Measurements from ENCODE around the gene OPCML. TPM values are rescaled to one million over a fixed set of nuclear protein-coding genes. Genes with fewer than 3 reads are reported as not detected.

OPCML gene
- total RNA-seq, 1 experiment from 2014 or later: 0.94 TPM

GRCh38 chr11:133285359-133285758 lies 246.9 kb downstream of the OPCML start:
- H3K27me3 Mint-ChIP-seq (ENCODE audit: low read depth): no peaks in the 10 kb centered on the region; the same call in none of the 2 replicates

More at GRCh38 chr11:133285359-133285758, 246.9 kb downstream of the OPCML start:
- no peak overlapping the region for H2BK120ac ChIP-seq (ENCODE audit: low read depth, low read length, poor library complexity, severe bottlenecking)
- WGBS (ENCODE audit: extremely low coverage, insufficient read length, low lambda C conversion rate): no CpG with 5 or more reads among the region's 6 CpGs
- no peak overlapping the region for H3K27ac ChIP-seq (ENCODE audit: insufficient read length, low read depth, low read length)
- no peak overlapping the region for H3K4me2 ChIP-seq (ENCODE audit: insufficient read depth, insufficient read length, low read length)
- peak overlapping the region; percentile 17 for H2AFZ ChIP-seq (ENCODE audit: low read length)
- no peak overlapping the region for H3K4ac ChIP-seq (ENCODE audit: low read depth, low read length)
- H2BK12ac ChIP-seq (ENCODE audit: insufficient read length, low read depth, low read length): no peak overlapping the region
- no peak overlapping the region for H4K91ac ChIP-seq (ENCODE audit: insufficient read length, low read depth, low read length)
- Mint-ChIP-seq H3K27ac (peak overlapping the region in 2 of 3 experiments; percentile 26 to 44; a peak in 4 of 7 replicates), H3K9me3 (peaks cover 0 to 4% of the 10 kb centered on the region in 2 experiments; a peak in 2 of 5 replicates), H3K4me1 (peaks cover 25 to 32% of the 10 kb centered on the region in 2 experiments), H3K36me3 (ENCODE audit: insufficient read depth in 1 of 3, low read depth in 3 of 3) (peaks cover 0 to 9% (median 5%) of the 10 kb centered on the region in 3 experiments; a peak in 4 of 7 replicates), H3K4me3 (no peak overlapping the region)
- H3K23me2 ChIP-seq (ENCODE audit: insufficient read length, low read depth, low read length, poor library complexity, severe bottlenecking): no peaks in the 10 kb centered on the region
- H4K5ac ChIP-seq (ENCODE audit: insufficient read length, low read depth, low read length): no peak overlapping the region
- no peak overlapping the region for H2BK20ac ChIP-seq (ENCODE audit: low read depth, low read length, poor library complexity, severe bottlenecking)
- H4K20me1 ChIP-seq (ENCODE audit: control insufficient read depth, insufficient read depth, insufficient read length): no peaks in the 10 kb centered on the region
- H3K18ac ChIP-seq (ENCODE audit: insufficient read length, low read depth, low read length): no peak overlapping the region
- TF ChIP-seq CTCF (conservative IDR thresholded peaks at IDR 0.05): no peak
- H3K56ac ChIP-seq (ENCODE audit: insufficient read length, low read depth, low read length): no peak overlapping the region
- H3K79me1 ChIP-seq (ENCODE audit: insufficient read depth, low read depth, low read length, poor library complexity, severe bottlenecking): no peaks in the 10 kb centered on the region
- H3K9ac ChIP-seq (ENCODE audit: extremely low read depth, insufficient read length, low read length): no peak overlapping the region
- no peaks in the 10 kb centered on the region for H3K27me3 ChIP-seq (ENCODE audit: insufficient read depth, low read length)
- H3T11ph ChIP-seq (ENCODE audit: low read length): no peak overlapping the region
- H2BK15ac ChIP-seq (ENCODE audit: low read depth, low read length): no peak overlapping the region
- H3K79me2 ChIP-seq (ENCODE audit: insufficient read depth, low read length): no peaks in the 10 kb centered on the region
- no peak overlapping the region for H3K14ac ChIP-seq (ENCODE audit: insufficient read depth, low read length)
- no peak overlapping the region for H2BK5ac ChIP-seq (ENCODE audit: insufficient read length, low read length)
- H3K4me1 ChIP-seq (ENCODE audit: insufficient read depth, low read length): peaks cover 9% of the 10 kb centered on the region; the same call in 1 of the 2 replicates
- H4K8ac ChIP-seq (replicated peaks; ENCODE audit: insufficient read length, low read depth, low read length): no peak overlapping the region
- H3K23ac ChIP-seq (ENCODE audit: insufficient read length, low read depth, low read length): no peak overlapping the region
- H2AK5ac ChIP-seq (ENCODE audit: insufficient read length, low read length): no peak overlapping the region
- H3K9me3 ChIP-seq (ENCODE audit: control insufficient read depth, low read depth, low read length): no peaks in the 10 kb centered on the region
- no peak for DNase-seq

All from H9 (cell line).